Heart right ventricle (tissue), 16 donors: ENCODE measurements around the gene TOX2. TPM values are rescaled to one million over a fixed set of nuclear protein-coding genes. Genes with fewer than 3 reads are reported as not detected.

ENCODE experiments used
- ATAC-seq, 8 donors: fragments of 200-7000 bp; cut with Tn5 transposase; one replicate each; pipeline ENCODE4 v1.9.1; 2020; ENCODE audit warnings: mild to moderate bottlenecking in 8 of 8, moderate library complexity in 8 of 8, moderate number of reproducible peaks in 1 of 8
- DNase-seq, 2 donors: peaks; one replicate each; pipeline ENCODE4 v3.0.0-alpha.2; 2020
- H3K27ac ChIP-seq, 10 donors: fragments of 200-600 bp; sonication (generic) in 2 of 10; one replicate each; pipeline versions ENCODE4 v1.5.0 to v1.8.0; 2020 to 2022; ENCODE audit warnings: mild to moderate bottlenecking in 3 of 10
- H3K27me3 ChIP-seq, 7 donors: fragments of 200-600 bp; one replicate each; pipeline ENCODE4 v1.8.0; 2021 to 2022; ENCODE audit warnings: mild to moderate bottlenecking in 2 of 7
- H3K36me3 ChIP-seq, 9 donors: fragments of 200-600 bp; sonication (generic) in 1 of 9; one replicate each; pipeline versions ENCODE4 v1.5.0 to v1.8.0; 2020 to 2022; ENCODE audit warnings: mild to moderate bottlenecking in 2 of 9
- H3K4me1 ChIP-seq, 9 donors: fragments of 200-600 bp; sonication (generic) in 1 of 9; one replicate each; pipeline versions ENCODE4 v1.5.0 to v1.8.0; 2020 to 2022; ENCODE audit warnings: mild to moderate bottlenecking in 4 of 9
- H3K4me3 ChIP-seq, 10 donors: fragments of 200-600 bp; sonication (generic) in 2 of 10; one replicate each; pipeline versions ENCODE4 v1.5.0 to v1.8.0; 2020 to 2022; ENCODE audit warnings: mild to moderate bottlenecking in 7 of 10, moderate library complexity in 2 of 10
- H3K9me3 ChIP-seq, 11 donors: fragments of 200-600 bp in 10 of 11; sonication (generic) in 2 of 11; one replicate each; pipeline versions ENCODE4 v1.5.0 to v1.8.0; 2013 to 2022; ENCODE audit warnings: mild to moderate bottlenecking in 2 of 11, control low read depth in 1 of 11, moderate library complexity in 1 of 11
- WGBS, 2 donors: extraction: QIAGEN DNeasy Blood & Tissue Kit; methylation state at CpG; one replicate each; pipeline ENCODE4 v1.1.7; 2013; ENCODE audit warnings: inconsistent platforms in 1 of 2; 5-methylcytosine and 5-hydroxymethylcytosine counted together
- intact Hi-C, 10 donors: fragments of 100-400 bp; cut with DNase I; formaldehyde crosslinking; loops; one replicate each; pipeline versions ENCODE4 v1.11.1 to v1.14.2; 2022
- polyA plus RNA-seq, 2 donors: library from polyadenylated mRNA; stranded (reverse); fragments of 200-250 nt; gene quantifications; one replicate each; pipeline ENCODE4 v1.2.3, GENCODE V29; 2013
- total RNA-seq, 10 donors: library from RNA; stranded (reverse); fragmentation: NEBNext Ultra II Directional in 3 of 10; extraction: Animal tissue kit (Norgen Biotek cat#: 25700) in 3 of 10; gene quantifications; one replicate each; pipeline versions ENCODE4 v1.2.1 to v1.2.4, GENCODE V29; 2021 to 2023
- TF ChIP-seq, protein P1 (sequence below), 9 donors: fragments of 200-600 bp; sonication (generic) in 2 of 9; IDR thresholded peaks; one replicate each; pipeline versions ENCODE4 v1.5.0 to v1.8.0; 2021 to 2022; ENCODE audit warnings: antibody characterized with exemption in 9 of 9, mild to moderate bottlenecking in 5 of 9, moderate library complexity in 1 of 9
- donor health status: Arrhythmogenic right ventricular cardiomyopathy.
- donor health status: ischemic (EF 13 %, LVEDD 7.1; RV severe dilation, severe dysfunction).
- donor health status: healthy with polysubstance abuse.
- donor health status: DM: no; HTN: yes; CAD: no.
- donor health status: DM: no; HTN: no; CAD: no.
- donor health status: ischemic (EF 25% LVEDD 6.9; RV normal size, moderate dysfunction).
- donor health status: ischemic (EF 25% LVEDD 5.7; RV mildly dilated, moderate dysfunction).
- donor health status: healthy.
- donor health status: DM: yes; HTN: yes; CAD: no.
- donor health status: Ischemic cardiomyopathy.
- donor health status: ischemic (EF 35%, LVEDD 5.7; RV mildly dilated, moderate dysfunction).
- donor health status: nonischemic (EF 11% LVEDD 7.7; RV severe dilation, severe dysfunction).
- donor health status: DM: yes; HTN: yes; CAD: no.
- donor health status: PGD.
- donor health status: ischemic (EF 29% LVEDD 5.4; RV normal size, mild dysfunction).
- donor health status: nonischemic (EF 23%, LVEDD 6.1; RV moderate dilation, normal function).

Gene TOX2
- total and polyA plus RNA-seq, 12 donors: 0.25 to 2.0 (median 1.1) TPM

DNA sequence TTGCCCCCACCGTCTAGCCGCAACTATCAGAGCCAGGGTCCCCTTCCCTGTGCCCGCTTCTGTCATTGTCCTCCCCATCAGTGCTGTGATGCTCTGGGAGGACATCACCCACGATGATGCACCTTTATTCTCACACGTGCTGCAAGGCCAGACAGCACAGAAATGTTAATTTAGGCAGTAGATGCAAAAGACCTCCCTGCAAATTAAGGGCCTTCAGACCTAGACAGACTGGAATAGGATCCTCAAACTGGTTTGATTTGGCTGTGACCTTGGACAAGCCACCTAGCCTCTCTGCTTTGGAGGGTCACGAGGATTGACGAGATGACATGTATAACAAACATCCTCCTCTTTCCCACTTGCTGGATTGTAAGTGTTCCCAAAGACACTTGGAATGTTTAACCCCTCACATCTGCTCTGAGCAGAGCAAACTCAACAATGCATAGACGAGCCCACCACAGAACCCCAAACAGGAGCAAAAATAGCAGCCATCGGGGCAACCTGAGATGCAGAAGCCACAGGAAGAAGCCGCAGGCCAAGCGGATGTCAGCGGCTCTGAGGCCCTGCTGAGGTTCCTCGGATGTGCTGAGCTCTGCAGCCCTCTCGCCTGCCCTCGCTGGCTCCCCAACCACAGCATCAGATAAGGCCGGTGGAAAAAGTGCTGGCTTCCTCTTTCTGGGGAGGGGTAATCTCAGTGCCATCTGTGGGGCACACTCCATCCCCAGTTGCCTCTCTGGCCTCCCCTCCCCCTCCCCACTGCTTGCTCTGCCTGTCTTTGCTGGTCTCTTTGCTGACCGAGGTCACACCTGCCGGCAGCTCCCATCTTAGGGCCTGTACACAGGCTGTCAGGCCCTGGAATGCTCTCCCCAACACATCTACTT, 35.3 kb downstream of the TOX2 start:
- 56 to 60% methylated on average over 18 of the region's 18 CpGs for WGBS, 2 donors
- Histone ChIP-seq H3K27ac (no peak overlapping the region), H3K9me3 (no peaks in the 10 kb centered on the region), H3K36me3 (no peaks in the 10 kb centered on the region), H3K4me1 (peaks cover 0 to 63% (median 2%) of the 10 kb centered on the region in 9 donors), H3K27me3 (peaks cover 0 to 25% (median 8%) of the 10 kb centered on the region in 7 donors), H3K4me3 (no peak overlapping the region)
- peak in 5 of 8 donors; percentile 37 to 80 (median 58) for ATAC-seq
- TF ChIP-seq, protein P1, sequence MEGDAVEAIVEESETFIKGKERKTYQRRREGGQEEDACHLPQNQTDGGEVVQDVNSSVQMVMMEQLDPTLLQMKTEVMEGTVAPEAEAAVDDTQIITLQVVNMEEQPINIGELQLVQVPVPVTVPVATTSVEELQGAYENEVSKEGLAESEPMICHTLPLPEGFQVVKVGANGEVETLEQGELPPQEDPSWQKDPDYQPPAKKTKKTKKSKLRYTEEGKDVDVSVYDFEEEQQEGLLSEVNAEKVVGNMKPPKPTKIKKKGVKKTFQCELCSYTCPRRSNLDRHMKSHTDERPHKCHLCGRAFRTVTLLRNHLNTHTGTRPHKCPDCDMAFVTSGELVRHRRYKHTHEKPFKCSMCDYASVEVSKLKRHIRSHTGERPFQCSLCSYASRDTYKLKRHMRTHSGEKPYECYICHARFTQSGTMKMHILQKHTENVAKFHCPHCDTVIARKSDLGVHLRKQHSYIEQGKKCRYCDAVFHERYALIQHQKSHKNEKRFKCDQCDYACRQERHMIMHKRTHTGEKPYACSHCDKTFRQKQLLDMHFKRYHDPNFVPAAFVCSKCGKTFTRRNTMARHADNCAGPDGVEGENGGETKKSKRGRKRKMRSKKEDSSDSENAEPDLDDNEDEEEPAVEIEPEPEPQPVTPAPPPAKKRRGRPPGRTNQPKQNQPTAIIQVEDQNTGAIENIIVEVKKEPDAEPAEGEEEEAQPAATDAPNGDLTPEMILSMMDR (IDR thresholded peaks at IDR 0.05): no peak
- intact Hi-C loops: no loop called here
- DNase-seq: peak in 1 of 2 donors; percentile 35

DNA sequence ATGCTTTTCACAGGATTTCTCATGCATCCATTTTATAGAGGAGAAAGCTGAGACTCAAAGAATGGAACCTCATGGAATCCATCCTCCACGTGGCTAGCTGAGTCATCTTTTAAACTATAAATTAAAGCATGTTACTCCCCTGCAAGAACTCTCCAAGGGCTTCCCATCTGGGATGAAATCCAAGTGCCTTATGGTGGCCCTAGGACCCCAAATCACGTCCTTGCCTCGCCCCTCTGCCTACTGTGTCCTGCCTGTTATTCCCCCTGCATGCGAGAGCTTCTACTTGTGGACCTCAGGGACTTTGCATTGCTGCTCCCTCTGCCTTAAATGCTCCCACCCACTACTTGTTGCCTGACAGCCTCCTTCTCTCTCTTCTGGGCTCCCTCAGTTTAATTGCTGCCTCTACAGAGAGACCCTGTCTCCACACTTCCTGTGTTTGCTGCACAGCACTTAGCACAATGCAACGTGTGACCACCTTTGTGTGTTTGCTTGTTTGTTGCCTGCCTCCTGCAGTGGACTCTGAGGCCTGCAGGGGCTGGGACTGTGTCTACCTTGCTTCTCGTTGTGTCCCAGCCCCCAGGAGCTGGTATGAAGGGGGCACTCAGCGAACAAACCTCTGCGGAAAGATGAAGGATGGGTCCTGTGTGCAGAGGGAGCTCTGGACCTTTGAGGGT, 39.4 kb downstream of the TOX2 start:
- 73 to 83% methylated on average over 8 of the region's 8 CpGs for WGBS, 2 donors
- peaks cover 0 to 14% (median 0%) of the 10 kb centered on the region in 7 donors for H3K27me3 ChIP-seq
- peaks cover 0 to 73% (median 18%) of the 10 kb centered on the region in 9 donors for H3K4me1 ChIP-seq
- H3K27ac ChIP-seq: no peak overlapping the region
- H3K9me3 ChIP-seq: no peaks in the 10 kb centered on the region
- intact Hi-C loops: no loop called here
- TF ChIP-seq, protein P1 (IDR thresholded peaks at IDR 0.05): no peak
- DNase-seq (no peak), ATAC-seq (no peak)
- H3K4me3 ChIP-seq: no peak overlapping the region
- no peaks in the 10 kb centered on the region for H3K36me3 ChIP-seq

DNA sequence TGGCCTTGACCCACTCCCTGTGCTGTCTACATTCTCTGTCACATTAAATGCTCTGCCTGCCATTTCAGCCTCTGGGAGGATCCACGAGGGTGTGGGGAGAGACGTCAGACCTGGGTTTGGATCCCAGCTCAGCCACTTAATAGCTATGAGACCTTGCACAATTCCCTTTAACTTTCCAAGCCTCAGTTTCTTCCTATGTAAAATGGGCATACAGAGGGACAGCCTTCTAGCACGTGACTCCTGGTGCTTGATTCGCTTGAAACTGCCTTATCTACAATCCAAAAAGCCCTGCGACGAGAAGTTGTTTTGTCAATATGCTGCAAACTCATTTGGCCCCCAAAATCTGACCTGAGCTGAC, 40.0 kb downstream of the TOX2 start:
- ATAC-seq (no peak), DNase-seq (no peak)
- intact Hi-C loops: no loop called here
- Histone ChIP-seq H3K4me1 (peaks cover 0 to 73% (median 25%) of the 10 kb centered on the region in 9 donors), H3K27me3 (peaks cover 0 to 9% (median 0%) of the 10 kb centered on the region in 7 donors), H3K36me3 (no peaks in the 10 kb centered on the region), H3K4me3 (no peak overlapping the region), H3K27ac (peak overlapping the region in 1 of 10 donors; percentile 63), H3K9me3 (no peaks in the 10 kb centered on the region)
- TF ChIP-seq, protein P1 (IDR thresholded peaks at IDR 0.05): no peak
- 71 to 74% methylated on average over 6 of the region's 6 CpGs for WGBS, 2 donors

DNA sequence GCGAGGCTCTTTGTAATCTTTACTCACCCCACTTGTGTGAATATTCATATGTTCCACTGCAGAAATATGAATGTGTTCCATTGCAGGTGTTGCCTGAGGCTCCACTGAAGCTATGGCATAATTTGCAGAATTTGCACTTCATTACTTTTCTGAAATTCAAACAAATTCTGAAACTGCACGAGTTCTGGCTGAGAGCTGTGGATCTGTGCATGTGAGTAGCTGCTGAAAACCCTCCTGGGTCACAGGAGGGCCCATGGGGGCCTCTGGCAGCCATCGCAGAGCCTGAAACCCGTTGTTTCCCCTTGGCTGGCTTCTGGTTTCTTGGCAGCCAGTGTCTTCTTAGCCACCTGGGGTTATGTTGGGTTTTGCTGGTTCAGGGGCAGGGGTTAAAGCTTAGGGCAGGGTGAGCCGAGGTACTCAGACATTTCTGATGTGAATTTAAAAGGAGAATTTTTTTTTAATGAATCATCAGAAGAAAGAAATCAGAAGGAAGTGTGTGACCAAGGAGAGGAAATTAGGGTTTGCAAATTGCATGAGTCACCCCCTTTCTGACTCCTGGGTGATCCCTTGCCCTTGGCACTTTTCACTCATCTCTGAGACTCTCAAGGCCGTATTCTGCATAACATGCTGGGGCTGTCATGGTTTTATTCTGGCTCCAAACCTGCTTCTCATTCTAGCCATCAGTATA, 40.6 kb downstream of the TOX2 start:
- ATAC-seq: peak in 6 of 8 donors; percentile 22 to 76 (median 56)
- H3K27me3 ChIP-seq: peaks cover 0 to 7% (median 0%) of the 10 kb centered on the region in 7 donors
- DNase-seq: no peak
- TF ChIP-seq, protein P1 (IDR thresholded peaks at IDR 0.05): no peak
- no peaks in the 10 kb centered on the region for H3K36me3 ChIP-seq
- peaks cover 0 to 73% (median 25%) of the 10 kb centered on the region in 9 donors for H3K4me1 ChIP-seq
- no peaks in the 10 kb centered on the region for H3K9me3 ChIP-seq
- H3K4me3 ChIP-seq: no peak overlapping the region
- intact Hi-C loops: no loop called here
- H3K27ac ChIP-seq: peak overlapping the region in 1 of 10 donors; percentile 63
- 32 to 48% methylated on average over 6 of the region's 6 CpGs for WGBS, 2 donors
